Upper lobe of right lung (tissue), 1 donor: ENCODE data around the gene LAMA2. TPM values are rescaled to one million over a fixed set of nuclear protein-coding genes. Genes with fewer than 3 reads are reported as not detected.

Experiments used
- ATAC-seq: fragments of 200-7000 bp; cut with Tn5 transposase; one replicate; pipeline ENCODE4 v1.9.1; 2020; ENCODE audit warnings: mild to moderate bottlenecking, moderate library complexity
- DNase-seq: peaks from one replicate; pipeline ENCODE4 v3.0.0-alpha.2; 2020
- H3K27ac ChIP-seq: fragments of 200-600 bp; one replicate; pipeline ENCODE4 v1.8.0; 2022
- H3K27me3 ChIP-seq: fragments of 200-600 bp; one replicate; pipeline ENCODE4 v1.8.0; 2022; ENCODE audit warnings: mild to moderate bottlenecking
- H3K36me3 ChIP-seq: fragments of 200-600 bp; one replicate; pipeline ENCODE4 v1.8.0; 2022
- H3K4me1 ChIP-seq: fragments of 200-600 bp; one replicate; pipeline ENCODE4 v1.8.0; 2022
- H3K4me3 ChIP-seq: fragments of 200-600 bp; one replicate; pipeline ENCODE4 v1.8.0; 2022; ENCODE audit warnings: mild to moderate bottlenecking
- H3K9me3 ChIP-seq: fragments of 200-600 bp; one replicate; pipeline ENCODE4 v1.8.0; 2022
- intact Hi-C: fragments of 100-400 bp; cut with DNase I; formaldehyde crosslinking; loops from one replicate; pipeline ENCODE4 v1.11.0; 2022
- total RNA-seq: library from RNA; stranded (reverse); fragmentation: NEBNext Ultra II Directional; extraction: Animal tissue kit (Norgen Biotek cat#: 25700); gene quantifications from one replicate; pipeline ENCODE4 v1.2.1, GENCODE V29; 2021
- TF ChIP-seq, protein P1 (sequence below): fragments of 200-600 bp; IDR thresholded peaks from one replicate; pipeline ENCODE4 v1.8.0; 2022; ENCODE audit warnings: antibody characterized with exemption
- donor health status: DM: no; HTN: yes; CAD: no; lungs with severe emphysema.

LAMA2 gene
- total RNA-seq, 1 donor from 2014 or later = 42.1 TPM

DNA sequence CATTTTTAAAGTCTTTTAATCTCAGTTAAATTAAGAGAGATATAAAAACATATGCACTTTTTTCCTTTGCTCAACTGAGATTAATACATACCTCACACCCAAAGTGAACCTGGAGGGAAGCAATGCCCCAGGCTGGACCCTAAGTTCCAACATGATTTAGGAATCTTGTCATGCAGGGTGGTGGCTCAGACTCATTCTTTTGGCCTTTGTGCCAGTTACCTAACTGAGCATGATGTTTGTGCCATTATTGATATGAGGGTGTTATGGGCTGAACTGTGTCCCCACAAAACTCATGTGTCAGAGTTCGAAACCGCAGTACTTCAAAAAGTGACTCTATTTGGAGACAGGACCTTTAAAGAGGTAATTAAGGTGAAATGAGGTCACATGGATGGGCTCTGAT lies 639.0 kb downstream of the LAMA2 start:
- Histone ChIP-seq H3K27ac (no peak overlapping the region), H3K36me3 (peaks cover 6% of the 10 kb centered on the region), H3K27me3 (no peaks in the 10 kb centered on the region), H3K9me3 (no peaks in the 10 kb centered on the region), H3K4me3 (no peak overlapping the region), H3K4me1 (no peaks in the 10 kb centered on the region)
- TF ChIP-seq, protein P1, sequence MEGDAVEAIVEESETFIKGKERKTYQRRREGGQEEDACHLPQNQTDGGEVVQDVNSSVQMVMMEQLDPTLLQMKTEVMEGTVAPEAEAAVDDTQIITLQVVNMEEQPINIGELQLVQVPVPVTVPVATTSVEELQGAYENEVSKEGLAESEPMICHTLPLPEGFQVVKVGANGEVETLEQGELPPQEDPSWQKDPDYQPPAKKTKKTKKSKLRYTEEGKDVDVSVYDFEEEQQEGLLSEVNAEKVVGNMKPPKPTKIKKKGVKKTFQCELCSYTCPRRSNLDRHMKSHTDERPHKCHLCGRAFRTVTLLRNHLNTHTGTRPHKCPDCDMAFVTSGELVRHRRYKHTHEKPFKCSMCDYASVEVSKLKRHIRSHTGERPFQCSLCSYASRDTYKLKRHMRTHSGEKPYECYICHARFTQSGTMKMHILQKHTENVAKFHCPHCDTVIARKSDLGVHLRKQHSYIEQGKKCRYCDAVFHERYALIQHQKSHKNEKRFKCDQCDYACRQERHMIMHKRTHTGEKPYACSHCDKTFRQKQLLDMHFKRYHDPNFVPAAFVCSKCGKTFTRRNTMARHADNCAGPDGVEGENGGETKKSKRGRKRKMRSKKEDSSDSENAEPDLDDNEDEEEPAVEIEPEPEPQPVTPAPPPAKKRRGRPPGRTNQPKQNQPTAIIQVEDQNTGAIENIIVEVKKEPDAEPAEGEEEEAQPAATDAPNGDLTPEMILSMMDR = no peak
- DNase-seq = no peak
- no peak for ATAC-seq
- intact Hi-C loops = no loop called here

DNA sequence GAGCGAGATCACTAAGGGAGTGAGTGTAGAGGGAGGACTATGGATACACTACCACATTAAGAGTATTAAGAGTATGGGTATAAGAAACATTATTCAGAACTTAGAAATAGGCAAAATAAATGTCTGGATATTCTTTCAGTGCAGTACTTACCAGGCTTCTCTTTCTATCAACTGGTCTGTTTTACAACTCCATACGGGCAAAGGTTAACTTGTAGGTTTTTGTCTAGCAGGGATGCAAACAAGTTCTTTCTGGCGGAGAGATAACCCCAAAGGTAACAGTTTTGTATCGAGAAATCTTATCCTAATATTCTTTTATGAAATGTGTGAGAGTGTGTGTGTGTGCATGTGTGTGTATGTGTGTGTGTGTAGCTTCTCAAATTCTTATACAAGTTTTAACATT lies 640.9 kb downstream of the LAMA2 start:
- TF ChIP-seq, protein P1 = no peak
- Histone ChIP-seq H3K36me3 (no peaks in the 10 kb centered on the region), H3K4me1 (no peaks in the 10 kb centered on the region), H3K27ac (no peak overlapping the region), H3K4me3 (no peak overlapping the region), H3K9me3 (no peaks in the 10 kb centered on the region), H3K27me3 (no peaks in the 10 kb centered on the region)
- ATAC-seq (no peak), DNase-seq (no peak)
- intact Hi-C loops = no loop called here

DNA sequence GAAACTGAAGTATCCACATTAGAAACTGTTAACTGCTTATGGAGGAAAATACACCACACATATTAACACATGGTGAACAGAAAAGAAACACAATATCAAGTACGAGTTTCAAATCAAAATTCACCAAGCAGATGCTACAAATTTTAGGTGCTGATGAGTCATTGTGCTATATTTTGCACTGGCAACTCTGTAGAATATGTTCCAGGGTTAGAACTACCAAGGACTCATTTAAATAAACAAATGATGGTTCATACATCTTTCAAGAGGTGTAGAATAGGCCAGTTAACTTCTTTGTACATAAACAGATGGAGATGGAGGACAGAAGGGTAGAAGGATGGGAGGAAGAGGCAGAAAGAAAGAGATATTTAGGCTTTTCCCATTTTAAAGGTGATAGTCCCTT lies 642.1 kb downstream of the LAMA2 start:
- intact Hi-C loops = no loop called here
- H3K27ac ChIP-seq = no peak overlapping the region
- H3K4me3 ChIP-seq = no peak overlapping the region
- ATAC-seq = no peak
- no peaks in the 10 kb centered on the region for H3K4me1 ChIP-seq
- no peaks in the 10 kb centered on the region for H3K36me3 ChIP-seq
- H3K27me3 ChIP-seq = no peaks in the 10 kb centered on the region
- no peaks in the 10 kb centered on the region for H3K9me3 ChIP-seq
- TF ChIP-seq, protein P1 = no peak
- no peak for DNase-seq

DNA sequence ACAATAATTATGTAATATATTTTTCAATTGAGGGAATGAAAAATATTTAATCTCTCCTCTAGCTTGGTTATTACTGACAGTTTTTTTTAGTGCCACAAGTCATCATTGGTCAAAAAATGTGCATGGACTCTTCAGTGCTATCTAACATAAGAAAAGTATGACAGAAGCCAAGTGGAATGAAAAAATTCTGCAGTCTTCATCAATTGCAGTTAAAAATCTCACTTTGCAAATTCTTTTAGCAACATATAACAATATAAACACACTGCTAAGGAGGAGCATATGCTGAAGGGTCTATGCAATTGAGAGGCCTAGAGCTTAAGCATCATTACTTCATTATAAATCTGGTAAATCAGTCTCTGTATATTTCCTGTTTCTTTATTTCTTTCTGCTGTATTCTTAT lies 652.0 kb downstream of the LAMA2 start:
- intact Hi-C loops = no loop called here
- TF ChIP-seq, protein P1 = no peak
- Histone ChIP-seq H3K4me1 (no peaks in the 10 kb centered on the region), H3K27me3 (no peaks in the 10 kb centered on the region), H3K9me3 (no peaks in the 10 kb centered on the region), H3K27ac (no peak overlapping the region), H3K36me3 (peaks cover 5% of the 10 kb centered on the region), H3K4me3 (no peak overlapping the region)
- ATAC-seq = no peak
- no peak for DNase-seq

DNA sequence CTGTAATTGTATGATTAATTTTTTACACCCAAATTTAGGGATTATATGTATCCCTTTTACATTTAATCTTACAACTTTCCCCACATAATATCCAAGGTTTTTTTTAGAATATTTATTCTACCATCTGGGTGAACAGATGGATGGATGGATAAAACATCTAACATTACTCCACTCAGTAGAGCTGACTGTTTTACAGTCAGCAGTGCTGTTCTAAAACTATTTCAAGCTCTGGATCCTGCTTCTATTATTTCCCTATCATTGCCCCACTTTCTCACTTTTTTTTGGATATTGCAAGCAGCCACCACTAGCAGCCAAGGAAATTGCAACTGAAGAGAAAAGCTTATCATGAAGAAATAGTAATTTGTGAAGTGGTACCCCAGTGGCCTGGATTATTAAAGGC lies 653.3 kb downstream of the LAMA2 start:
- H3K9me3 ChIP-seq = no peaks in the 10 kb centered on the region
- no peak overlapping the region for H3K27ac ChIP-seq
- no peak overlapping the region for H3K4me3 ChIP-seq
- TF ChIP-seq, protein P1 = no peak
- no peaks in the 10 kb centered on the region for H3K4me1 ChIP-seq
- H3K27me3 ChIP-seq = no peaks in the 10 kb centered on the region
- no peak for DNase-seq
- ATAC-seq = no peak
- H3K36me3 ChIP-seq = peaks cover 5% of the 10 kb centered on the region
- intact Hi-C loops = no loop called here

DNA sequence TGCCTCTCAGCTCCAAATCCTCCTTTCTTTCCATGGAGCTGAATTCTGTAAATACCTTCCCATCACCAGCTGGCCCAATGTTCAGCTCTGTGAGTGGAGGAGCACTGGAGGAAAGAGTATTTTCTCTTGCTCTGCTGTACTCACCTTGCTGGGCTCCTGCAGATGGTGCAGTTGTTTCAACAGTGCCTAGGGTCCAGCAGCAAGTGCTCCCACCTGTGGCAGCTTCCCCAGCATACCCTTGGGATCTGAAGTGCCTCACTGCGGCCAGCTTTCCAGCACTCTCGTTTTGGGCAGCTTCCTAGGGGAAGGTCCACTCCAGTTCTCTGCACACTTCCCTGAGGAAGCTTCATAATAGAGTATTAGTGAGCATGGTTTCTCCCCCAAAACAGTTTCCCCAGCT lies 656.1 kb downstream of the LAMA2 start:
- no peaks in the 10 kb centered on the region for H3K9me3 ChIP-seq
- no peak overlapping the region for H3K4me3 ChIP-seq
- no peaks in the 10 kb centered on the region for H3K4me1 ChIP-seq
- no peak for ATAC-seq
- TF ChIP-seq, protein P1 = no peak
- H3K36me3 ChIP-seq = no peaks in the 10 kb centered on the region
- H3K27me3 ChIP-seq = no peaks in the 10 kb centered on the region
- no peak overlapping the region for H3K27ac ChIP-seq
- no peak for DNase-seq
- intact Hi-C loops = no loop called here
